RWPE2 (cell line): ENCODE results near the gene MAP3K2.

Source experiments
- ATAC-seq: fragments of 200-7000 bp; cut with Tn5 transposase; 3 replicates; pipeline ENCODE4 v1.9.1; 2021; ENCODE audit warnings: low read depth
- DNase-seq: peaks from one replicate; pipeline ENCODE4 v3.0.0-alpha.2; 2020; ENCODE audit warnings: low spot score
- H3K27ac ChIP-seq: fragments of 450-650 bp; 2 replicates; pipeline ENCODE4 v1.5.1; 2017; ENCODE audit warnings: mild to moderate bottlenecking; ENCODE audit not compliant: poor library complexity, severe bottlenecking
- H3K27me3 ChIP-seq: fragments of 250-450 bp; sonication (Bioruptor Pico); 2 replicates; pipeline ENCODE4 v1.5.1; 2021; ENCODE audit warnings: mild to moderate bottlenecking, moderate library complexity; ENCODE audit not compliant: insufficient read depth, poor library complexity, severe bottlenecking
- H3K36me3 ChIP-seq: fragments of 250-450 bp; sonication (Bioruptor Pico); 2 replicates; pipeline ENCODE4 v1.5.1; 2020; ENCODE audit warnings: low read depth, mild to moderate bottlenecking, moderate library complexity
- H3K4me1 ChIP-seq: fragments of 250-450 bp; sonication (Bioruptor Pico); 2 replicates; pipeline ENCODE4 v1.5.1; 2021; ENCODE audit warnings: mild to moderate bottlenecking, moderate library complexity; ENCODE audit not compliant: insufficient read depth, poor library complexity, severe bottlenecking
- H3K4me3 ChIP-seq: fragments of 250-450 bp; sonication (Bioruptor Pico); 2 replicates; pipeline ENCODE4 v1.5.1; 2021; ENCODE audit warnings: mild to moderate bottlenecking, moderate library complexity; ENCODE audit not compliant: severe bottlenecking
- H3K9me3 ChIP-seq: fragments of 250-450 bp; sonication (Bioruptor Pico); 2 replicates; pipeline ENCODE4 v1.5.1; 2021; ENCODE audit warnings: mild to moderate bottlenecking, moderate library complexity; ENCODE audit not compliant: severe bottlenecking
- TF ChIP-seq, protein P1 (sequence below): fragments of 450-650 bp; IDR thresholded peaks from one replicate; pipeline ENCODE4 v1.5.1; 2017; ENCODE audit warnings: mild to moderate bottlenecking, moderate library complexity; ENCODE audit not compliant: poor library complexity, severe bottlenecking

MAP3K2 gene

GRCh38 chr2:127256381-127256780 is 131.4 kb downstream of the MAP3K2 start:
- ATAC-seq = no peak
- H3K4me1 ChIP-seq = peaks cover 8% of the 10 kb centered on the region
- TF ChIP-seq, protein P1, sequence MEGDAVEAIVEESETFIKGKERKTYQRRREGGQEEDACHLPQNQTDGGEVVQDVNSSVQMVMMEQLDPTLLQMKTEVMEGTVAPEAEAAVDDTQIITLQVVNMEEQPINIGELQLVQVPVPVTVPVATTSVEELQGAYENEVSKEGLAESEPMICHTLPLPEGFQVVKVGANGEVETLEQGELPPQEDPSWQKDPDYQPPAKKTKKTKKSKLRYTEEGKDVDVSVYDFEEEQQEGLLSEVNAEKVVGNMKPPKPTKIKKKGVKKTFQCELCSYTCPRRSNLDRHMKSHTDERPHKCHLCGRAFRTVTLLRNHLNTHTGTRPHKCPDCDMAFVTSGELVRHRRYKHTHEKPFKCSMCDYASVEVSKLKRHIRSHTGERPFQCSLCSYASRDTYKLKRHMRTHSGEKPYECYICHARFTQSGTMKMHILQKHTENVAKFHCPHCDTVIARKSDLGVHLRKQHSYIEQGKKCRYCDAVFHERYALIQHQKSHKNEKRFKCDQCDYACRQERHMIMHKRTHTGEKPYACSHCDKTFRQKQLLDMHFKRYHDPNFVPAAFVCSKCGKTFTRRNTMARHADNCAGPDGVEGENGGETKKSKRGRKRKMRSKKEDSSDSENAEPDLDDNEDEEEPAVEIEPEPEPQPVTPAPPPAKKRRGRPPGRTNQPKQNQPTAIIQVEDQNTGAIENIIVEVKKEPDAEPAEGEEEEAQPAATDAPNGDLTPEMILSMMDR = no peak
- H3K9me3 ChIP-seq = no peaks in the 10 kb centered on the region
- no peak overlapping the region for H3K4me3 ChIP-seq
- H3K27me3 ChIP-seq = no peaks in the 10 kb centered on the region
- peaks cover 35% of the 10 kb centered on the region for H3K36me3 ChIP-seq
- no peak overlapping the region for H3K27ac ChIP-seq
- DNase-seq = no peak

- H3K9me3 ChIP-seq = no peaks in the 10 kb centered on the region
- no peak overlapping the region for H3K4me3 ChIP-seq
- H3K36me3 ChIP-seq = peaks cover 29% of the 10 kb centered on the region
- peaks cover 8% of the 10 kb centered on the region for H3K4me1 ChIP-seq
- no peak overlapping the region for H3K27ac ChIP-seq
- TF ChIP-seq, protein P1 = no peak
- H3K27me3 ChIP-seq = no peaks in the 10 kb centered on the region
- DNase-seq (no peak), ATAC-seq (no peak)
Observed at GRCh38 chr2:127255721-127256120, 132.1 kb downstream of the MAP3K2 start.

DNA sequence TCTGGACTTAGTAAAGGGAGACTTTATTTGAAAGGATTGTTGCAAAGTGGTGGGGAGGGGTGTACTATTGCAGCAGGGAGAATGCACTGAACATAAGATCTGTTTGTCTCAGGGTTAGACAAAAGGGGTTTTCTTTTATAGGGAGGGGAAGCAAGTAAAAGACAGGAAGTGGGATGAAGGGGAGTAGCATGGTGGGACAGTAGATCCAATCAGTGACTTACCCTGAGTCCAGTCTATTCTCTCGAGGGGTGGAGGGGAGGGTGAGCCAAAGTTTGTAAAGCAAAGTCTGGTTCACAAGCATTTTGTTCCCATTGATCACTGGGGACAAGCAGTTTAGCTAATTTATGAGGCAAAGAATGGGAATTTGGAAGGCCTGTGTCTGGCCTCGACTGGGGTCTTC is 132.6 kb downstream of the MAP3K2 start:
- Histone ChIP-seq H3K36me3 (peaks cover 24% of the 10 kb centered on the region), H3K27ac (no peak overlapping the region), H3K4me1 (peaks cover 8% of the 10 kb centered on the region), H3K4me3 (no peak overlapping the region), H3K27me3 (no peaks in the 10 kb centered on the region), H3K9me3 (no peaks in the 10 kb centered on the region)
- TF ChIP-seq, protein P1 = no peak
- DNase-seq (no peak), ATAC-seq (no peak)

DNA sequence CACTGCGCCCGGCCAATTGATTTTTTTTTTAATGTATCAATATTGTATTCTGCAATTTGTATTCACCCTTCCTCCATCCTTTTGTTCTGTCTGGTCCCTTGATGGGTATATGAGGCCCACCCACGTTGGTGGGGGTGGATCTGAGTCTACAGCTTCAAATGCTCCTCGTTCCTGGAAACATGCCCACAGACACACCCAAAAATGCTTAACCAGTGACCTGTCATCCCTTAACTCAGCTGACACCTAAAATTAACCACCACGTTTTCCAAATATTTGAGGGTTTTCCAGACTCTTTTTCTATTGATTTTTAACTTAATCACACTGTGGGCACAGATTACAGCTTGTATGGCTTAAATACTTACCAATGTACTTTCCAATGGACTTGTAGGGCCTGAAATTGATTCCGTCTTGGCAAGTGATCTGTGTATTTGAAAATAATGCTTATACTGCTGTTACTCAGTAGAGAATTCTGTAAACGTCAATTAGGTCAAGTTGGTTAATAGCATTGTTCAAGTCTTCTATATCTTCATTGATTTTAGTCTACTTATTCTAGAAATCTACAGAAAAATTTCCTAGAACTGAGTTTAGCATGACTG is 133.3 kb downstream of the MAP3K2 start:
- H3K9me3 ChIP-seq = no peaks in the 10 kb centered on the region
- no peak overlapping the region for H3K4me3 ChIP-seq
- H3K4me1 ChIP-seq = peaks cover 8% of the 10 kb centered on the region
- no peak for DNase-seq
- H3K27me3 ChIP-seq = no peaks in the 10 kb centered on the region
- ATAC-seq = no peak; the same call in 2 of the 3 replicates
- H3K36me3 ChIP-seq = peaks cover 21% of the 10 kb centered on the region
- TF ChIP-seq, protein P1 = no peak
- H3K27ac ChIP-seq = no peak overlapping the region
